PFSK-1 (cell line): Measurements from ENCODE around the gene GUCY2D.

Experiments
- FOXP2 ChIP-seq: optimal IDR thresholded peaks from 2 replicates; pipeline ENCODE3; 2011; ENCODE audit warnings: borderline replicate concordance, control low read depth, inconsistent platforms; ENCODE audit not compliant: insufficient read depth; ENCODE audit errors: extremely low read length, extremely low read depth
- POLR2AphosphoS5 ChIP-seq: IDR thresholded peaks from 2 replicates; pipeline ENCODE4 v1.6.1; 2012; ENCODE audit warnings: low read depth, mild to moderate bottlenecking, control low read depth, low read length, moderate library complexity
- SIN3A ChIP-seq: IDR thresholded peaks from 2 replicates; pipeline ENCODE4 v1.6.1; 2012; ENCODE audit warnings: mild to moderate bottlenecking, low read length, moderate library complexity, borderline replicate concordance; ENCODE audit not compliant: insufficient read depth
- TAF1 ChIP-seq: IDR thresholded peaks from 2 replicates; pipeline ENCODE4 v1.6.1; 2012; ENCODE audit warnings: low read length, control low read depth, borderline replicate concordance; ENCODE audit not compliant: insufficient read depth
- TF ChIP-seq, protein P1 (sequence below), 2 experiments: IDR thresholded peaks; 2 replicates each; pipeline versions ENCODE4 v1.6.1 to v1.8.0; 2011 to 2012; ENCODE audit warnings: low read depth in 2 of 2, low read length in 2 of 2, control low read depth in 1 of 2, inconsistent platforms in 1 of 2, mild to moderate bottlenecking in 1 of 2, moderate library complexity in 1 of 2; ENCODE audit not compliant: insufficient read depth in 1 of 2

Gene GUCY2D

GRCh38 chr17:7974638-7975131 is 27.7 kb upstream of the GUCY2D start:
- TF ChIP-seq, protein P1, sequence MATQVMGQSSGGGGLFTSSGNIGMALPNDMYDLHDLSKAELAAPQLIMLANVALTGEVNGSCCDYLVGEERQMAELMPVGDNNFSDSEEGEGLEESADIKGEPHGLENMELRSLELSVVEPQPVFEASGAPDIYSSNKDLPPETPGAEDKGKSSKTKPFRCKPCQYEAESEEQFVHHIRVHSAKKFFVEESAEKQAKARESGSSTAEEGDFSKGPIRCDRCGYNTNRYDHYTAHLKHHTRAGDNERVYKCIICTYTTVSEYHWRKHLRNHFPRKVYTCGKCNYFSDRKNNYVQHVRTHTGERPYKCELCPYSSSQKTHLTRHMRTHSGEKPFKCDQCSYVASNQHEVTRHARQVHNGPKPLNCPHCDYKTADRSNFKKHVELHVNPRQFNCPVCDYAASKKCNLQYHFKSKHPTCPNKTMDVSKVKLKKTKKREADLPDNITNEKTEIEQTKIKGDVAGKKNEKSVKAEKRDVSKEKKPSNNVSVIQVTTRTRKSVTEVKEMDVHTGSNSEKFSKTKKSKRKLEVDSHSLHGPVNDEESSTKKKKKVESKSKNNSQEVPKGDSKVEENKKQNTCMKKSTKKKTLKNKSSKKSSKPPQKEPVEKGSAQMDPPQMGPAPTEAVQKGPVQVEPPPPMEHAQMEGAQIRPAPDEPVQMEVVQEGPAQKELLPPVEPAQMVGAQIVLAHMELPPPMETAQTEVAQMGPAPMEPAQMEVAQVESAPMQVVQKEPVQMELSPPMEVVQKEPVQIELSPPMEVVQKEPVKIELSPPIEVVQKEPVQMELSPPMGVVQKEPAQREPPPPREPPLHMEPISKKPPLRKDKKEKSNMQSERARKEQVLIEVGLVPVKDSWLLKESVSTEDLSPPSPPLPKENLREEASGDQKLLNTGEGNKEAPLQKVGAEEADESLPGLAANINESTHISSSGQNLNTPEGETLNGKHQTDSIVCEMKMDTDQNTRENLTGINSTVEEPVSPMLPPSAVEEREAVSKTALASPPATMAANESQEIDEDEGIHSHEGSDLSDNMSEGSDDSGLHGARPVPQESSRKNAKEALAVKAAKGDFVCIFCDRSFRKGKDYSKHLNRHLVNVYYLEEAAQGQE (IDR thresholded peaks at IDR 0.05; ENCODE audit: insufficient read depth in 1 of 2, low read depth in 2 of 2, low read length in 2 of 2): no peak
- TF ChIP-seq POLR2AphosphoS5 (no peak), TAF1 (no peak), SIN3A (no peak), FOXP2 (no peak)

DNA sequence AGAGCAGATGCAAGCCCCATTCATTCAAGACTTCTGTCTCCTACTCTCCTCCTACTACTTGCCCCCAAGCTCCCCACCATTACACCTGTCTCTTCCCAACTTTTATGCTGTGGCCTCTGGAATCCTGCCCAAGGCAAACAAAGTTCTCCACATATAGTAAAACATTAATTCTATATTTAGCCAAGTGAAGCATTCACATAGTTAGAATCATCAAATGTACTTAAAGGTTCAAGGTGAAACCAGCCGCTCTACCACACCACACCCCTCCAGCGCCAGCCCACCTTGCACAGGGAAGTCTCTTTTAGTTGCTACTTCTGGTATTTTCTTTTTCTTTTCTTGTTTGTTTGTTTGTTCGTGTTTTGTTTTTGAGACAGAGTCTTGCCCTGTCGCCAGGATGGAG is 25.4 kb upstream of the GUCY2D start:
- TF ChIP-seq POLR2AphosphoS5 (no peak), SIN3A (no peak), FOXP2 (no peak), TAF1 (no peak)
- TF ChIP-seq, protein P1 (IDR thresholded peaks at IDR 0.05; ENCODE audit: insufficient read depth in 1 of 2, low read depth in 2 of 2, low read length in 2 of 2): no peak

DNA sequence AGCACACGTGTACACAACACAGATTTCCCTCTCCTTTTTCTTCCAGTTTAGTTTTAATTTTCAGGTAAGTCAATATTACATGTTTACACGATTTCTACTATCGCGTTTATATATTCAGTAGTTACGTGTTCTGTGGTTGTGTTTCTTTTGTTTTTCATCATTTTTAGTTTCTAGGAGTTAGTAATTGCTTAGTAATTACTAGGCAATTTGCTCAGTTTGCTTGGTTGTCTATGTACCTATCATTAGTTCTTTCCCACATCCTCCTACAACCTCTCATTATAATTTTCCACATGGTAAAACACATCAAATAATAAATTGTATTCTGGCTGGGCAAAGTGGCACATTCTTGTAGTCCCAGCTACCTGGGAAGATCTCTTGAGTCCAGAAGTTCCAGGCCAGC is 24.6 kb upstream of the GUCY2D start:
- TF ChIP-seq TAF1 (no peak), POLR2AphosphoS5 (no peak), SIN3A (no peak), FOXP2 (no peak)
- TF ChIP-seq, protein P1 (IDR thresholded peaks at IDR 0.05; ENCODE audit: insufficient read depth in 1 of 2, low read depth in 2 of 2, low read length in 2 of 2): no peak

DNA sequence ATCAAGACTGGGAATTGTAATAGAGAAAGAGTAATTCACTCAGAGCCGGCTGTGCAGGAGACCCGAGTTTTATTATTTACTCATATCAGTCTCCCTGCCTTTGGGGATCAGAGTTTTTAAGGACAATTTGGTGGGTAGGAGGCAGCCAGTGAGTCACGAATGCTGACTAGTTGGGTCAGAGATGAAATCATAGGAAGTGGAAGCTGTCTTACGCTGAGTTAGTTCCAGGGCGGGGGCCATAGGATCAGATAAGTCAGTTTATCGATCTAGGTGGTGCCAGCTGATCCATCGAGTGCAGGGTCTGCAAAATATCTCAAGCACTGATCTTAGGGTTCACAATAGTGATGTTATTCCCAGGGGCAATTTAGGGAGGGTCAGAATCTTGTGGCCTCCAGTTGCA is 20.2 kb upstream of the GUCY2D start:
- no peak for TF ChIP-seq TAF1

DNA sequence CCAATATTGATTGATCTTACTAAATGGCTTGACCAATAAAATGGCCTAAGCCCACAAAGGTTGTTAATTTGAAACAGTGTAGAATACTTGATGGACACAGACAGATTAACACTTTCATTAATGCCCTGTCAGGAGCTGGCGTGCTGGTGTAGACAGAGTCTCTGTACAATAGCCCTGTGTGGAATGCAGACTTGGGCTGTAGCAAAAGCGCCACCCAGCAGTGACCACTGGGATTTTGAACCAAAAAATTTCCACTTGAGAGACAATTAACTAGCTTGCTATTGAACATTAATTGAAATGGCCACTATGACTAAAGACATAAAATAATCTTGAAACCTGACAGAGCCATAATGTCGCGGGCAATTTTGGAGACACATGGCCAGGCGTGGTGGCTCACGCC is 19.7 kb upstream of the GUCY2D start:
- no peak for TF ChIP-seq POLR2AphosphoS5
- TF ChIP-seq, protein P1 (IDR thresholded peaks at IDR 0.05; ENCODE audit: insufficient read depth in 1 of 2, low read depth in 2 of 2, low read length in 2 of 2): no peak
- TF ChIP-seq FOXP2: no peak
- no peak for TF ChIP-seq SIN3A
- no peak for TF ChIP-seq TAF1
